CD4-positive, alpha-beta T cell (primary cell): Measurements from ENCODE around the gene ZNF646. TPM values are rescaled to one million over a fixed set of nuclear protein-coding genes. Genes with fewer than 3 reads are reported as not detected.
"Not testable (repeated sequence)": the region's sequence is repeated elsewhere in the genome, so short reads cannot be mapped to it uniquely, and the experiment has no call there.

Experiments
- ATAC-seq: fragments of 200-7000 bp; cut with Tn5 transposase; one replicate; pipeline ENCODE4 v1.10.0; 2022; ENCODE audit warnings: mild to moderate bottlenecking; ENCODE audit not compliant: poor library complexity
- CTCF ChIA-PET: fragments of 350-600 bp; sonication (Branson Sonifier 250); formaldehyde crosslinking; loops from one replicate; lab custom pipeline; 2021; ENCODE audit warnings: antibody characterized with exemption, inconsistent platforms; lab: Charles Lee
- POLR2A ChIA-PET: fragments of 350-600 bp; sonication (Branson Sonifier 250); formaldehyde crosslinking; loops from one replicate; lab custom pipeline; 2021; ENCODE audit warnings: antibody characterized with exemption, inconsistent platforms; lab: Charles Lee
- DNase-seq, 14 experiments: peaks; one replicate each; pipeline ENCODE4 v3.0.0-alpha.2; 2013 to 2020; ENCODE audit warnings: mixed read lengths in 2 of 14
- H3K27ac ChIP-seq, 2 donors: one replicate each; pipeline versions ENCODE4 v1.5.1 to v1.7.0; 2013; ENCODE audit warnings: low read length in 2 of 2, low read depth in 1 of 2, mild to moderate bottlenecking in 1 of 2
- H3K27me3 ChIP-seq, 2 experiments: 1 replicate in 1 of 2; 2 replicates in 1 of 2; pipeline versions ENCODE4 v1.6.1 to v1.7.0; 2013; ENCODE audit warnings: low read length in 2 of 2, control low read depth in 1 of 2, mild to moderate bottlenecking in 1 of 2, moderate library complexity in 1 of 2; ENCODE audit not compliant: insufficient read depth in 2 of 2, control insufficient read depth in 1 of 2
- H3K36me3 ChIP-seq: one replicate; pipeline ENCODE4 v1.6.1; 2013; ENCODE audit warnings: low read length, control low read depth; ENCODE audit not compliant: insufficient read depth
- H3K4me1 ChIP-seq: one replicate; pipeline ENCODE4 v1.6.1; 2013; ENCODE audit warnings: low read length, control low read depth; ENCODE audit not compliant: insufficient read depth
- H3K4me3 ChIP-seq: one replicate; pipeline ENCODE4 v1.5.1; 2013; ENCODE audit warnings: mild to moderate bottlenecking, low read length, moderate library complexity
- H3K9me3 ChIP-seq, 2 experiments: 1 replicate in 1 of 2; 2 replicates in 1 of 2; pipeline versions ENCODE4 v1.6.1 to v1.7.0; 2013; ENCODE audit warnings: low read length in 2 of 2, mild to moderate bottlenecking in 2 of 2, control low read depth in 1 of 2, moderate library complexity in 1 of 2; ENCODE audit not compliant: control insufficient read depth in 1 of 2, insufficient read depth in 1 of 2
- H3K27ac Mint-ChIP-seq: one replicate; pipeline ENCODE4 v1.8.0; 2020; ENCODE audit warnings: mixed read lengths
- H3K27me3 Mint-ChIP-seq: one replicate; pipeline ENCODE4 v1.8.0; 2021; ENCODE audit warnings: mixed read lengths
- H3K36me3 Mint-ChIP-seq: one replicate; pipeline ENCODE4 v1.8.0; 2021; ENCODE audit warnings: low read depth, mixed read lengths
- H3K4me1 Mint-ChIP-seq: one replicate; pipeline ENCODE4 v1.8.0; 2021; ENCODE audit warnings: low read depth, mixed read lengths
- H3K4me3 Mint-ChIP-seq: one replicate; pipeline ENCODE4 v1.8.0; 2020; ENCODE audit warnings: mild to moderate bottlenecking, mixed read lengths
- H3K9me3 Mint-ChIP-seq: one replicate; pipeline ENCODE4 v1.8.0; 2020; ENCODE audit warnings: mixed read lengths
- CTCF ChIP-seq: fragments of 200-600 bp; IDR thresholded peaks from one replicate; pipeline ENCODE4 v1.8.0; 2022; ENCODE audit warnings: antibody characterized with exemption, mild to moderate bottlenecking
- intact Hi-C, 2 experiments: fragments of 100-400 bp; cut with DNase I in 1 of 2; cut with micrococcal nuclease in 1 of 2; formaldehyde crosslinking; loops; one replicate each; pipeline versions ENCODE4 v1.15.1 to v1.9.0; 2023 to 2025; cut with DNase I, micrococcal nuclease
- total RNA-seq, 174 experiments: library from RNA in 2 of 174; stranded (reverse) in 2 of 174; gene quantifications; one replicate each; pipeline ENCODE4 v1.2.3 and lab custom pipeline; 2021 to 2026

Gene ZNF646
- total RNA-seq, 2 experiments from 2014 or later: 14.3 to 16.6 TPM

GRCh38 chr16:31099860-31100638 is 25.8 kb downstream of the ZNF646 start:
- Mint-ChIP-seq H3K27me3 (no peaks in the 10 kb centered on the region), H3K4me1 (peaks cover 9% of the 10 kb centered on the region), H3K36me3 (peaks cover 3% of the 10 kb centered on the region), H3K27ac (no peak overlapping the region), H3K4me3 (no peak overlapping the region), H3K9me3 (no peaks in the 10 kb centered on the region)
- Histone ChIP-seq H3K4me3 (no peak overlapping the region), H3K27me3 (no peaks in the 10 kb centered on the region), H3K9me3 (no peaks in the 10 kb centered on the region), H3K4me1 (peaks cover 10% of the 10 kb centered on the region), H3K36me3 (no peaks in the 10 kb centered on the region), H3K27ac (no peak overlapping the region)
- ATAC-seq (no peak), DNase-seq (no peak)
- ChIA-PET POLR2A (interaction anchor here (1.0 to 1.7 kb wide), 2 partner anchors 17 to 42 kb away, joined by 3 to 4 read pairs; partner anchors contain the start of gene KAT8), CTCF (interaction anchor here (1.0 kb wide), 1 partner anchor 42 kb away, joined by 4 read pairs; no protein-coding TSS in a partner anchor)
- intact Hi-C loops: no loop called here
- no peak for TF ChIP-seq CTCF

GRCh38 chr16:31100876-31101641 is 26.8 kb downstream of the ZNF646 start:
- H3K9me3 ChIP-seq, H3K4me1 ChIP-seq, DNase-seq, H3K9me3 Mint-ChIP-seq, H3K27ac ChIP-seq, H3K27me3 ChIP-seq, H3K4me1 Mint-ChIP-seq, H3K4me3 ChIP-seq, H3K36me3 Mint-ChIP-seq, intact Hi-C loops, ATAC-seq, H3K36me3 ChIP-seq, H3K27ac Mint-ChIP-seq, H3K27me3 Mint-ChIP-seq, H3K4me3 Mint-ChIP-seq: not testable (repeated sequence)
- ChIA-PET CTCF (interaction anchor here (1.0 kb wide), 1 partner anchor 41 kb away, joined by 4 read pairs; no protein-coding TSS in a partner anchor), POLR2A (interaction anchor here (0.9 to 1.7 kb wide), 4 partner anchors 16 to 204 kb away, joined by 3 to 4 read pairs (median 4); partner anchors contain the start of genes FUS and KAT8)

- peaks cover 13% of the 10 kb centered on the region for H3K4me1 Mint-ChIP-seq
- ChIA-PET CTCF (no interaction called here), POLR2A (no interaction called here)
- H3K27me3 Mint-ChIP-seq: no peaks in the 10 kb centered on the region
- ATAC-seq (peak; percentile 87), DNase-seq (peak; percentile 50 to 84 (median 70))
- Histone ChIP-seq H3K27me3 (no peaks in the 10 kb centered on the region), H3K27ac (no peak overlapping the region), H3K9me3 (no peaks in the 10 kb centered on the region), H3K4me1 (peaks cover 25% of the 10 kb centered on the region), H3K36me3 (peaks cover 3% of the 10 kb centered on the region), H3K4me3 (no peak overlapping the region)
- H3K9me3 Mint-ChIP-seq: no peaks in the 10 kb centered on the region
- H3K27ac Mint-ChIP-seq: no peak overlapping the region
- H3K36me3 Mint-ChIP-seq: peaks cover 13% of the 10 kb centered on the region
- peak; percentile 77 for TF ChIP-seq CTCF
- peak overlapping the region; percentile 48 for H3K4me3 Mint-ChIP-seq
- intact Hi-C loops: loop anchor here in 1 of 2 experiments (5.0 kb wide), 1 partner anchor 37 kb away; no protein-coding TSS in a partner anchor
Measured at GRCh38 chr16:31105677-31106213, 31.5 kb downstream of the ZNF646 start.
